Measurements from ENCODE around the gene RIN3.

The RIN3 gene, protein sequence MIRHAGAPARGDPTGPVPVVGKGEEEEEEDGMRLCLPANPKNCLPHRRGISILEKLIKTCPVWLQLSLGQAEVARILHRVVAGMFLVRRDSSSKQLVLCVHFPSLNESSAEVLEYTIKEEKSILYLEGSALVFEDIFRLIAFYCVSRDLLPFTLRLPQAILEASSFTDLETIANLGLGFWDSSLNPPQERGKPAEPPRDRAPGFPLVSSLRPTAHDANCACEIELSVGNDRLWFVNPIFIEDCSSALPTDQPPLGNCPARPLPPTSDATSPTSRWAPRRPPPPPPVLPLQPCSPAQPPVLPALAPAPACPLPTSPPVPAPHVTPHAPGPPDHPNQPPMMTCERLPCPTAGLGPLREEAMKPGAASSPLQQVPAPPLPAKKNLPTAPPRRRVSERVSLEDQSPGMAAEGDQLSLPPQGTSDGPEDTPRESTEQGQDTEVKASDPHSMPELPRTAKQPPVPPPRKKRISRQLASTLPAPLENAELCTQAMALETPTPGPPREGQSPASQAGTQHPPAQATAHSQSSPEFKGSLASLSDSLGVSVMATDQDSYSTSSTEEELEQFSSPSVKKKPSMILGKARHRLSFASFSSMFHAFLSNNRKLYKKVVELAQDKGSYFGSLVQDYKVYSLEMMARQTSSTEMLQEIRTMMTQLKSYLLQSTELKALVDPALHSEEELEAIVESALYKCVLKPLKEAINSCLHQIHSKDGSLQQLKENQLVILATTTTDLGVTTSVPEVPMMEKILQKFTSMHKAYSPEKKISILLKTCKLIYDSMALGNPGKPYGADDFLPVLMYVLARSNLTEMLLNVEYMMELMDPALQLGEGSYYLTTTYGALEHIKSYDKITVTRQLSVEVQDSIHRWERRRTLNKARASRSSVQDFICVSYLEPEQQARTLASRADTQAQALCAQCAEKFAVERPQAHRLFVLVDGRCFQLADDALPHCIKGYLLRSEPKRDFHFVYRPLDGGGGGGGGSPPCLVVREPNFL

GRCh38 chr14:92513204-92513965, at the start of gene RIN3:
TSS of gene RIN3 (plus strand) at chr14:92513781. CDS start at chr14:92513933, 152 bp downstream.
- TF ChIP-seq CTCF (IDR thresholded peaks at IDR 0.05; ENCODE audit: poor library complexity, severe bottlenecking): no peak
- H3K27me3 ChIP-seq (ENCODE audit: insufficient read depth, poor library complexity, severe bottlenecking): no peaks in the 10 kb centered on the region
- ATAC-seq (ENCODE audit: low read depth) (peak; percentile 53), DNase-seq (ENCODE audit: low spot score) (no peak)
- H3K36me3 ChIP-seq (ENCODE audit: low read depth): no peaks in the 10 kb centered on the region
- H3K4me3 ChIP-seq (ENCODE audit: severe bottlenecking): peak within 1 kb of the TSS; percentile 42
- no peaks in the 10 kb centered on the region for H3K9me3 ChIP-seq (ENCODE audit: severe bottlenecking)
- H3K27ac ChIP-seq (ENCODE audit: poor library complexity, severe bottlenecking): peak within 1 kb of the TSS; percentile 75
- peaks cover 16% of the 10 kb centered on the region for H3K4me1 ChIP-seq (ENCODE audit: insufficient read depth, poor library complexity, severe bottlenecking)

GRCh38 chr14:92464156-92464555, 49.4 kb upstream of the RIN3 start:
- Histone ChIP-seq H3K36me3 (ENCODE audit: low read depth) (no peaks in the 10 kb centered on the region), H3K27me3 (ENCODE audit: insufficient read depth, poor library complexity, severe bottlenecking) (no peaks in the 10 kb centered on the region), H3K4me1 (ENCODE audit: insufficient read depth, poor library complexity, severe bottlenecking) (peaks cover 9% of the 10 kb centered on the region), H3K27ac (ENCODE audit: poor library complexity, severe bottlenecking) (no peak overlapping the region), H3K9me3 (ENCODE audit: severe bottlenecking) (peaks cover 3% of the 10 kb centered on the region), H3K4me3 (ENCODE audit: severe bottlenecking) (no peak overlapping the region)
- ATAC-seq (ENCODE audit: low read depth): no peak
- no peak for DNase-seq (ENCODE audit: low spot score)
- TF ChIP-seq CTCF (IDR thresholded peaks at IDR 0.05; ENCODE audit: poor library complexity, severe bottlenecking): no peak

DNA sequence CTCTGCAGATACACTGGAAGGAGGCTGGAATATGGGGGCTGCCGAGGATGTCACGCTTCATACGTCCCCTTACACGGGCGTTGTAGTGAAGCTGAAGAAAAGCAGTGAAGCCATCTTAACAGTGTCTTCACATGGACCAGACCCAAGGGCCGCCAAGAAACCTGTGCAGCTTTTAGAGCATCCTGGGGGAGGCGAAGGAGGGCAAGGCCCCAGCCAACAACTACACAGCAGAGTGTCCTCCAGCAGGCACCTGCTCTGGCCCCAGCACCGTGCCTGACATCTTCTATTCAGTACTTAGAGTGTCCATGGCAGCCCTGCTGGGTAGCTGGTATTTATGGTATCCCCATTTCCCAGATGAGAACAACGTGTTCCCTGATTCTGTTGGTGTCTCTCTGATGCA, 48.9 kb upstream of the RIN3 start:
- Histone ChIP-seq H3K4me1 (ENCODE audit: insufficient read depth, poor library complexity, severe bottlenecking) (peaks cover 7% of the 10 kb centered on the region), H3K27ac (ENCODE audit: poor library complexity, severe bottlenecking) (no peak overlapping the region)
- TF ChIP-seq CTCF (IDR thresholded peaks at IDR 0.05; ENCODE audit: poor library complexity, severe bottlenecking): no peak

DNA sequence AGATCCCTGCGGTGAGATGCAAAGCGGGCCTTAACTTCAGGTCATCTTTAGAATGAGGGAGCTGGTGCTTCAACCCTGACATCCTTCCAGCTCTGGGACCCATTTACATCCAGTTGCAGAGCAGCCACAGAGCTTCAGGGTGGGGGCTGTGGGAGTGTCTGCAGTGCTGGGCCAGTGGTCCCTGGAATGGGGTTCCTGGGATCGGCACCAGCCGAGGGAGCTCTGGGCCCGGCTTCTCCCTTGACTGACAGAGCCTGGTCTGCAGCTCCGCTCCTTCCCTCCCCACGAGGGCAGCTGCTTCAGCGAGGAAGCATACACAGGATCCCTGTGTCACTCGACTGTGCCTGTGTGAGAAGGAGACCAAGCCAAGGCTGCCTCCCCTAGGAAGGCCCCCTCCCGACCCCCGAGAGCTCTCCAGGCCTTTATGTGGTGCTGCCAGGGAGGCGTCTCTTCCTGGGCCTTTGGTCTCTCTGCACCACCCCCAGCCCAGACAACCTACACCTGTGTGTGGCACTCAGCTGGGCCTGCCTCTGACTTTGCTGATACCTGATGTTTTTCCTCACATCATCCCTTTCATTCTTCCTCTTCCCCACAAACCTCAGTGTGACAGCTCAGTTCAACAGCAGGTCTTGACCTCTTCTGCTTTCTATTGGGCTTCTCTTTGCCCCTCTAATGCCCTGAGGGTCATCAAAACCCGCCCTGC, 48.1 kb upstream of the RIN3 start:
- peaks cover 3% of the 10 kb centered on the region for H3K9me3 ChIP-seq (ENCODE audit: severe bottlenecking)
- no peak overlapping the region for H3K4me3 ChIP-seq (ENCODE audit: severe bottlenecking)
- H3K27ac ChIP-seq (ENCODE audit: poor library complexity, severe bottlenecking): no peak overlapping the region
- H3K27me3 ChIP-seq (ENCODE audit: insufficient read depth, poor library complexity, severe bottlenecking): no peaks in the 10 kb centered on the region
- peaks cover 14% of the 10 kb centered on the region for H3K4me1 ChIP-seq (ENCODE audit: insufficient read depth, poor library complexity, severe bottlenecking)
- DNase-seq (ENCODE audit: low spot score) (no peak), ATAC-seq (ENCODE audit: low read depth) (no peak)
- no peak for TF ChIP-seq CTCF (IDR thresholded peaks at IDR 0.05; ENCODE audit: poor library complexity, severe bottlenecking)
- H3K36me3 ChIP-seq (ENCODE audit: low read depth): no peaks in the 10 kb centered on the region

More for the DNA sequence above, 48.9 kb upstream of the RIN3 start:
- peaks cover 3% of the 10 kb centered on the region for H3K9me3 ChIP-seq (ENCODE audit: severe bottlenecking)
- H3K27me3 ChIP-seq (ENCODE audit: insufficient read depth, poor library complexity, severe bottlenecking): no peaks in the 10 kb centered on the region
- DNase-seq (ENCODE audit: low spot score) (no peak), ATAC-seq (ENCODE audit: low read depth) (no peak)
- no peaks in the 10 kb centered on the region for H3K36me3 ChIP-seq (ENCODE audit: low read depth)
- no peak overlapping the region for H3K4me3 ChIP-seq (ENCODE audit: severe bottlenecking)

Data from RWPE2 (cell line).